ENCODE measurements around the gene NFATC2IP. TPM values are rescaled to one million over a fixed set of nuclear protein-coding genes. Genes with fewer than 3 reads are reported as not detected.
A peak's percentile ranks its signal among the peaks of the same experiment; 100 is the strongest.

NFATC2IP gene
- total and polyA plus RNA-seq, 2 of the 8 experiments (the other 6 are each of a cell fraction or from before 2014, with no cell fraction given): 54.4 to 71.5 TPM

GRCh38 chr16:28924399-28924761, 26.4 kb upstream of the NFATC2IP start (continued):
- TF ChIP-seq PHF8 (conservative IDR thresholded peaks at IDR 0.05; ENCODE audit: low read depth, low read length) (no peak; the same call in 1 of the 2 replicates), SP1 (IDR thresholded peaks at IDR 0.05; ENCODE audit: low read depth, low read length) (no peak), SAP30 (IDR thresholded peaks at IDR 0.05; ENCODE audit: insufficient read depth, insufficient replicate concordance, low read length) (no peak), HDAC6 (IDR thresholded peaks at IDR 0.05; ENCODE audit: low read depth, low read length) (no peak), SP4 (IDR thresholded peaks at IDR 0.05; ENCODE audit: low read length) (no peak), KDM5A (IDR thresholded peaks at IDR 0.05; ENCODE audit: low read length) (no peak), EZH2 (IDR thresholded peaks at IDR 0.05; ENCODE audit: low read depth, low read length, severe bottlenecking) (no peak), TEAD4 (IDR thresholded peaks at IDR 0.05; ENCODE audit: low read depth, low read length) (no peak), EP300 (IDR thresholded peaks at IDR 0.05; ENCODE audit: borderline replicate concordance in 1 of 2, low read depth in 2 of 2, low read length in 2 of 2) (0 out of 3 replicates have a peak, but pooled peaks of 1 of the 2 experiments have one; percentile 10), RFX5 (IDR thresholded peaks at IDR 0.05; ENCODE audit: borderline replicate concordance, low read depth, low read length) (no peak), POLR2AphosphoS5 (IDR thresholded peaks at IDR 0.05; ENCODE audit: low read depth, low read length) (peak; percentile 68), SRF (IDR thresholded peaks at IDR 0.05; ENCODE audit: low read depth, low read length) (no peak), RAD21 (IDR thresholded peaks at IDR 0.05 in 1 of 2, conservative IDR thresholded peaks at IDR 0.05 in 1 of 2; ENCODE audit: low read depth in 2 of 2, low read length in 2 of 2) (peak; percentile 22 to 33; a peak in 3 of 4 replicates), POLR2A (IDR thresholded peaks at IDR 0.05; ENCODE audit: control extremely low read depth in 1 of 2, low read depth in 2 of 2, low read length in 2 of 2) (0 out of 3 replicates have a peak, but pooled peaks of 1 of the 2 experiments have one; percentile 25), TAF7 (optimal IDR thresholded peaks at IDR 0.05; ENCODE audit: borderline replicate concordance, low read depth, low read length) (no peak), JUND (IDR thresholded peaks at IDR 0.05; ENCODE audit: low read length) (no peak), KDM4A (IDR thresholded peaks at IDR 0.05; ENCODE audit: low read depth, low read length, severe bottlenecking) (peak; percentile 35), CHD2 (IDR thresholded peaks at IDR 0.05; ENCODE audit: low read length) (no peak), BCL11A (IDR thresholded peaks at IDR 0.05; ENCODE audit: low read depth in 2 of 2, low read length in 2 of 2) (no peak), USF2 (IDR thresholded peaks at IDR 0.05; ENCODE audit: low read length) (no peak), ASH2L (IDR thresholded peaks at IDR 0.05; ENCODE audit: low read length) (no peak), MAFK (IDR thresholded peaks at IDR 0.05; ENCODE audit: low read depth, low read length) (no peak), SP2 (IDR thresholded peaks at IDR 0.05; ENCODE audit: low read length) (no peak), CTBP2 (IDR thresholded peaks at IDR 0.05; ENCODE audit: borderline replicate concordance, insufficient read depth, insufficient read length, low read length) (no peak), YY1 (IDR thresholded peaks at IDR 0.05; ENCODE audit: low read depth, low read length) (no peak), JUN (IDR thresholded peaks at IDR 0.05; ENCODE audit: low read depth, low read length) (no peak)

Measured in H1 (cell line).